BE2C (cell line): ENCODE data around the gene ANKRD30B.
"Not testable (repeated sequence)": the region's sequence is repeated elsewhere in the genome, so short reads cannot be mapped to it uniquely, and the experiment has no call there.

Source experiments
- DNase-seq: peaks from one replicate; pipeline ENCODE4 v3.0.0-alpha.2; 2020
- H3K27me3 ChIP-seq: fragments of 250-450 bp; sonication (Bioruptor Pico); 2 replicates; pipeline ENCODE4 v1.5.1; 2020; ENCODE audit warnings: mild to moderate bottlenecking
- H3K36me3 ChIP-seq: fragments of 250-450 bp; sonication (Bioruptor Pico); 2 replicates; pipeline ENCODE4 v1.5.1; 2020; ENCODE audit warnings: mild to moderate bottlenecking
- H3K4me1 ChIP-seq: fragments of 250-450 bp; sonication (Bioruptor Pico); 2 replicates; pipeline ENCODE4 v1.5.1; 2020
- H3K4me3 ChIP-seq: 2 replicates; pipeline ENCODE4 v1.5.1; 2011; ENCODE audit warnings: low read depth, low read length
- H3K9me3 ChIP-seq: fragments of 250-450 bp; sonication (Bioruptor Pico); 2 replicates; pipeline ENCODE4 v1.5.1; 2020
- TF ChIP-seq, protein P1 (sequence below): IDR thresholded peaks from 2 replicates; pipeline ENCODE4 v1.5.1; 2012; ENCODE audit warnings: mild to moderate bottlenecking, low read depth, low read length

The ANKRD30B gene

DNA sequence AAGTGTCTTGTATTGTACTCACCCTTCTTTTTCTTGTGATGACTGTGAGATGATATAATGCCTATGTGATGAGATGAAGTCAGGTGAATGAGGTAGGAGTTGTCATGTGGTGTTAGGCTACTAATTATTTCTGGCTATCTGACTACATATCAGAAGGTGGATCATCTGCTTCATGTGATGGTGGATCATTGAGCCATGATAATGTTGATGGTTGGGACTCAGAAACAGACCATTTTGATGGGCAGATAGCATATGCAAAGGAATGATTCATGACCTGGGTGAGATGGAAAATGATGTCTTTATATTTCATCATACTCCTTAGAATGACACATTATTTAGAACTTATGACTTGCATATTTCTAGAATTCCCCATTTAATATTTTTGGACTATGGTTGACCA lies 19.5 kb downstream of the ANKRD30B start:
- Histone ChIP-seq H3K9me3 (no peaks in the 10 kb centered on the region), H3K4me1 (no peaks in the 10 kb centered on the region), H3K4me3 (no peak overlapping the region), H3K27me3 (no peaks in the 10 kb centered on the region), H3K36me3 (no peaks in the 10 kb centered on the region)
- DNase-seq, result no peak
- TF ChIP-seq, protein P1, sequence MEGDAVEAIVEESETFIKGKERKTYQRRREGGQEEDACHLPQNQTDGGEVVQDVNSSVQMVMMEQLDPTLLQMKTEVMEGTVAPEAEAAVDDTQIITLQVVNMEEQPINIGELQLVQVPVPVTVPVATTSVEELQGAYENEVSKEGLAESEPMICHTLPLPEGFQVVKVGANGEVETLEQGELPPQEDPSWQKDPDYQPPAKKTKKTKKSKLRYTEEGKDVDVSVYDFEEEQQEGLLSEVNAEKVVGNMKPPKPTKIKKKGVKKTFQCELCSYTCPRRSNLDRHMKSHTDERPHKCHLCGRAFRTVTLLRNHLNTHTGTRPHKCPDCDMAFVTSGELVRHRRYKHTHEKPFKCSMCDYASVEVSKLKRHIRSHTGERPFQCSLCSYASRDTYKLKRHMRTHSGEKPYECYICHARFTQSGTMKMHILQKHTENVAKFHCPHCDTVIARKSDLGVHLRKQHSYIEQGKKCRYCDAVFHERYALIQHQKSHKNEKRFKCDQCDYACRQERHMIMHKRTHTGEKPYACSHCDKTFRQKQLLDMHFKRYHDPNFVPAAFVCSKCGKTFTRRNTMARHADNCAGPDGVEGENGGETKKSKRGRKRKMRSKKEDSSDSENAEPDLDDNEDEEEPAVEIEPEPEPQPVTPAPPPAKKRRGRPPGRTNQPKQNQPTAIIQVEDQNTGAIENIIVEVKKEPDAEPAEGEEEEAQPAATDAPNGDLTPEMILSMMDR, result no peak

DNA sequence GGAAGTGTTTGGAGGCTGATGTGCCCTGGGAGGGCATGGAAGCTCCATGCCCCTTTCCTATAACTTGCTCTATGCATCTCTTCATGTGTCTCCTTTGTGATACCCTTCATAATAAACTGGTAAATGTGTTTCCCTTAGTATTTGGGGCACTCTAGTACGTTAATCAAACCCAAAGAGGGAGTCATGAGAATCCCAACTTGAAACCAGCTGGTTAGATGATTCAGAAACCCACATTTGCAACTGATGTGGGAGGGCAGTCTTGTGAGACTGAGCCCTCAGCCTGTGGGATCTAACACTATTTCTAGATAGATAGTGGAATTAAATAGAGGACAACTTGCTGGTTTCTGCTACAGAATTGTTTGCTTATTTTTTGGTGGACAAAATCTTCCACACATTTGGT lies 20.3 kb downstream of the ANKRD30B start:
- Histone ChIP-seq H3K4me3 (no peak overlapping the region), H3K36me3 (no peaks in the 10 kb centered on the region), H3K4me1 (no peaks in the 10 kb centered on the region), H3K9me3 (no peaks in the 10 kb centered on the region), H3K27me3 (no peaks in the 10 kb centered on the region)
- TF ChIP-seq, protein P1, result no peak
- DNase-seq, result no peak

DNA sequence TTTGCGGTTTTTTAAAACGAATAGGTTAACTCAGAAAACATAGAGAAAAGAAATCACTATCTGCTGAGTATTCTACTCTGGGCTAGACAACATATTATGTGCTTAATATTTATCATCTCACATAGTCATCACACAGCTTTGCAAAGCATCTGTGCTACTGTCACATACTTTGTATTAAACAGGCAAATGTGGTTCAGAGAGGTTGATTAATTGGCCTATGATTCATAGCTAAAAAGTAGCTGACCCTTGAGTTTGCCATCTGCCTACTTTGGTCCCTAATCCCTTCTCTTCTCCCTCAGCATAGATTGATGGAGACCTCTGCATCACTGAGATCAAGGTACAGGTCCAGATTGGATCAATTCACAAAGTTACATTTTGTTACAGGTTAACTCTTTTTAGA lies 21.4 kb downstream of the ANKRD30B start:
- Histone ChIP-seq H3K4me3 (no peak overlapping the region), H3K4me1 (no peaks in the 10 kb centered on the region), H3K9me3 (no peaks in the 10 kb centered on the region), H3K27me3 (no peaks in the 10 kb centered on the region), H3K36me3 (no peaks in the 10 kb centered on the region)
- DNase-seq, result no peak
- TF ChIP-seq, protein P1, result no peak

DNA sequence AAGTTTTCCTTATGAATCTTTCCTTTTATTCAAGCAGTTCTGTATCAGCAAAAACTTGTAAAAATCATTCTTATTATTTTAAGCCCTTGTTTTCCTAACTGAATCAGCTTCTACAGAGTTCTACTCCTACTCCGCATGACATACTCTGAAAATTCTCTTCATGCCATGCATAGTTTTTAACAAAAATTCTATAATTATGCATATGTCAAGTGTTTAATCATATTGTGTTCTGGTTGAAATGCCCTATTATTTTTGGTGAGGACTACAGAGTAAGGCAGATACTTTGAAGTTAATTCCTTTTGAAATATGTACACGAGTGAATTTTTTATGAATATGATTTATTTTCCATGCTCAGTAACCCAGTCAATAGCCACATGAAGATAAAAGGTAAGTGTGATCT lies 28.8 kb downstream of the ANKRD30B start:
- Histone ChIP-seq H3K4me1 (no peaks in the 10 kb centered on the region), H3K9me3 (no peaks in the 10 kb centered on the region), H3K36me3 (no peaks in the 10 kb centered on the region), H3K4me3 (no peak overlapping the region), H3K27me3 (no peaks in the 10 kb centered on the region)
- TF ChIP-seq, protein P1, result no peak
- no peak for DNase-seq

DNA sequence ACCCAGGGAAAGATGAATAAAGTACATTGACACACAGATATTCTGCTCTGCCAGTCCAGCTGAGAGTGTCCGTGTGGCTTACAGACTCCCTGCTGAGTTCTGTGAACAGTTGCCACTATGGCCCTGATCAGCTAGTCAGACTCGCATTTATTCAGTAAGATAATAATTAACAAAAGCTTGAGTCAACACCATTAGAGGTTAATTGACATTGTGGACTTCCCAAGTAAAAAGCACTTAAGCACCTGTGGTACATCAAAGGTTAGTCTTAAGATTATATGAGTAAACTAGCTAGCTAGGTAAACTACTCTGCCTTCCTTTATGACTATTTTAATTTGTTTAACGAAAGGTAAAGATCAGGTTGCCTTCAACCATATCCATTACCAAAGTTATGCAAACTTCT lies 33.7 kb downstream of the ANKRD30B start:
- Histone ChIP-seq H3K4me3 (no peak overlapping the region), H3K36me3 (no peaks in the 10 kb centered on the region), H3K27me3 (no peaks in the 10 kb centered on the region), H3K4me1 (no peaks in the 10 kb centered on the region), H3K9me3 (no peaks in the 10 kb centered on the region)
- TF ChIP-seq, protein P1, result no peak
- DNase-seq, result no peak

DNA sequence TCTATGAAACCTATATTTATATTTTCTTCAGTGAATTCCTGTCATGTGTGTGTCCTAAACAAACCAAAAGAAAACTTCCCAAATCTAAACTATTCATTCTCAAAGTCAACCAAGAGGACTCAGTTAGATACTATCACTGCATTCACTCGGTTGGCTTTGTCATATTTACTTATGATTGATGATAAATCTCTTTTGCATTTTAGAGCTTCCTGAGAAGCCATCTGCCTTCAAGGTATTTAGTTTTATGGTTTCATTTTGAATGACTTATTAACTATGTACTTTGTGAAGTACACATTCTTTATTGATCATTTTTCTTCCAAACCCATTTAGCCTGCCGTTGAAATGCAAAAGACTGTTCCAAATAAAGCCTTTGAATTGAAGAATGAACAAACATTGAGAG lies 36.2 kb downstream of the ANKRD30B start:
- Histone ChIP-seq H3K36me3 (no peaks in the 10 kb centered on the region), H3K4me1 (no peaks in the 10 kb centered on the region), H3K27me3 (no peaks in the 10 kb centered on the region), H3K4me3 (no peak overlapping the region), H3K9me3 (no peaks in the 10 kb centered on the region)
- TF ChIP-seq, protein P1, result no peak
- no peak for DNase-seq

DNA sequence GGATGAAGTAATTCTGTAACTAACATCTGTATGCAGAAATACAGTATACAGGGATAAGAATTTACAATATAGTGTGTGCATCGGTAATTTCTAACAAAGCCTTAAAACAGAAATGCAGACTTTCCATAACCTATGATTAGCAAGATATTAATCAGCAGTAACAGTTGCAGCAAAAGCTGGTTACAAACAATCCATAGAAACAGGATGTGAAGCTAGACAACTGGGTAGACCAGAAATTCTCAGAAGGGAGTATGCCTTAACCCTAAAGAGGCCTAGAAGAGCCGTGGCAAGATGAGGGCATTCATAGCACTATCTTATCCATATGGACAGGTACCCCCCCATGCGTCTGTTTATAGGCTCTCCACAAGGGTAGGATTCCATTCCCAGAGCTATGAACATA lies 48.9 kb downstream of the ANKRD30B start:
- H3K27me3 ChIP-seq, H3K4me1 ChIP-seq, DNase-seq, H3K9me3 ChIP-seq, H3K4me3 ChIP-seq, H3K36me3 ChIP-seq: not testable (repeated sequence)

DNA sequence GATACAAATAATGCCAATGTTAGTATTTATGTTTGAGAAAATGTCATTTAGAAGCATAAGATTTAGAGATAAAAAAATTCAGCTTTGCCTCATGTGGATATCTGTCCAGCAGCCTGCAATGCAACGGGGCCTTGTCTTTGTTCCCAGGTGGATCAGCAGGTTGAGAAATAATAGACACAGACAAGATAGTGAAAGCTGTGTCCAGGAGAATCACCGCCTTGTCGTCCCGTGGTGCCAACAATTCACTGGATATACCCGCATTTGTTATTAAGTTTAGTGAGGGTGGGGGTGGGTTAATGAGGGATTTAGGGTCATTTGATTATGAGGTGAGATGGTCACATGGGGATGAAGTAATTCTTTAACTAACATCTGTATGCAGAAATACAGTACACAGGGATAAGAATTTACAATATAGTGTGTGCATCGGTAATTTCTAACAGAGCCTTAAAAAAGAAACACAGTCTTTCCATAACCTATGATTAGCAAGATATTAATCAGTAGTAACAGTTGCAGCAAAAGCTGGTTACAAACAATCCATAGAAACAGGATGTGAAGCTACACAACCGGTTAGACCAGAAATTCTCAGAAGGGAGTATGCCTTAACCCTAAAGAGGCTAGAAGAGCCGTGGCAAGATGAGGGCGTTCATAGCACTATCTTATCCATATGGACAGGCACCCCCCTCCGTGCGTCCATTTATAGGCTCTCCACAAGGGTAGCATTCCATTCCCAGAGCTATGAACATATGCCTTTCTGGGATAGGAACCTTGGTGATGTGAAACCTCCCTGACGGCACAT lies 50.2 kb downstream of the ANKRD30B start:
- H3K27me3 ChIP-seq, H3K4me3 ChIP-seq, H3K4me1 ChIP-seq, H3K9me3 ChIP-seq, H3K36me3 ChIP-seq, DNase-seq: not testable (repeated sequence)

DNA sequence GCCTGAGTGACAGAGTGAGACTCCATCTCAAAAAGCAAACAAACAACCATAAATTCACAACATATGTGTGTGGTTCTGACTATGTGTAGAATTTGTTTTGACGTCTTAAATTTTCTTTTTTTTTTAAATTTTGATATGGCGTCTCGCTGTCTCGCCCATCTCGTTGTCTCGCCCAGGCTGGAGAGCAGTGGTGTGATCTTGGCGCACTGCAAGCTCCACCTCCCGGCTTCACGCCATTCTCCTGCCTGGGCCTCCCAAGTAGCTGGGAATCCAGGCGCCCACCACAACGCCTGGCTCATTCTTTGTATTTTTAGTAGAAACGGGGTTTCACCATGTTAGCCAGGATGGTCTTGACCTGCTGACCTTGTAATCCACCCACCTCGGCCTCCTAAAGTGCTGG lies 63.1 kb downstream of the ANKRD30B start:
- not testable (repeated sequence) for H3K4me3 ChIP-seq, H3K36me3 ChIP-seq, H3K9me3 ChIP-seq, H3K4me1 ChIP-seq, DNase-seq, H3K27me3 ChIP-seq
